Fibroblast of villous mesenchyme (primary cell): Measurements from ENCODE around the gene WNK2. TPM values are rescaled to one million over a fixed set of nuclear protein-coding genes. Genes with fewer than 3 reads are reported as not detected.

ENCODE experiments used
- DNase-seq: peaks from one replicate; pipeline ENCODE4 v3.0.0-alpha.2; 2010; ENCODE audit warnings: low read depth
- H3K4me3 ChIP-seq: 2 replicates; pipeline ENCODE4 v1.5.1; 2011; ENCODE audit warnings: low read depth, mild to moderate bottlenecking, low read length
- CTCF ChIP-seq: IDR thresholded peaks from 2 replicates; pipeline ENCODE4 v1.5.1; 2012; ENCODE audit warnings: low read depth, mild to moderate bottlenecking, low read length; ENCODE audit not compliant: insufficient read depth
- total RNA-seq: library from RNA; depleted of rRNA; stranded (reverse); fragments of >200 nt; gene quantifications from 2 replicates; pipeline ENCODE4 v1.2.3, GENCODE V29; 2012

The WNK2 gene
- total RNA-seq, 1 donor = not detected

GRCh38 chr9:93203718-93204469, 20.0 kb downstream of the WNK2 start:
- DNase-seq = no peak
- TF ChIP-seq CTCF = no peak

GRCh38 chr9:93204470-93205043, 20.6 kb downstream of the WNK2 start:
- no peak for DNase-seq
- TF ChIP-seq CTCF = no peak
- H3K4me3 ChIP-seq = no peak overlapping the region

More at GRCh38 chr9:93203718-93204469, 20.0 kb downstream of the WNK2 start:
- no peak overlapping the region for H3K4me3 ChIP-seq

- no peak overlapping the region for H3K4me3 ChIP-seq
- no peak for TF ChIP-seq CTCF
- no peak for DNase-seq
Measured at GRCh38 chr9:93205045-93205768, 21.3 kb downstream of the WNK2 start.

GRCh38 chr9:93205896-93206575, 22.1 kb downstream of the WNK2 start:
- no peak for TF ChIP-seq CTCF
- no peak for DNase-seq
- no peak overlapping the region for H3K4me3 ChIP-seq

- no peak for TF ChIP-seq CTCF
- DNase-seq = no peak
- H3K4me3 ChIP-seq = no peak overlapping the region
Measured at GRCh38 chr9:93206576-93207155, 22.7 kb downstream of the WNK2 start.

- H3K4me3 ChIP-seq = no peak overlapping the region
- no peak for TF ChIP-seq CTCF
- DNase-seq = peak; percentile 63
Measured at GRCh38 chr9:93207326-93207814, 23.4 kb downstream of the WNK2 start.
